Mesenchymal stem cell (in vitro differentiated cells and primary cell): Measurements from ENCODE around the gene NOC4L.

ENCODE experiments used
- DNase-seq: peaks from one replicate; pipeline ENCODE4 v3.0.0-alpha.2; 2013
- H2AFZ ChIP-seq: one replicate; pipeline ENCODE4 v1.6.1; 2013; ENCODE audit warnings: low read depth, mild to moderate bottlenecking, control low read depth, inconsistent platforms, low read length, moderate library complexity
- H2AK5ac ChIP-seq: 2 replicates; pipeline ENCODE4 v1.6.1; 2013; ENCODE audit warnings: low read length, moderate library complexity, mild to moderate bottlenecking, inconsistent platforms; ENCODE audit not compliant: severe bottlenecking
- H2BK120ac ChIP-seq: one replicate; pipeline ENCODE4 v1.6.1; 2013; ENCODE audit warnings: low read depth, mild to moderate bottlenecking, inconsistent platforms, low read length, moderate library complexity
- H2BK12ac ChIP-seq, 2 experiments: one replicate each; pipeline ENCODE4 v1.6.1; 2013; ENCODE audit warnings: inconsistent platforms in 2 of 2, low read length in 2 of 2, mild to moderate bottlenecking in 2 of 2, moderate library complexity in 2 of 2, control low read depth in 1 of 2
- H2BK15ac ChIP-seq: one replicate; pipeline ENCODE4 v1.6.1; 2013; ENCODE audit warnings: mild to moderate bottlenecking, low read depth, inconsistent platforms; ENCODE audit not compliant: poor library complexity, severe bottlenecking
- H2BK5ac ChIP-seq: 2 replicates; pipeline ENCODE4 v1.6.1; 2013; ENCODE audit warnings: low read depth, mild to moderate bottlenecking, low read length, control low read depth, inconsistent platforms; ENCODE audit not compliant: poor library complexity, severe bottlenecking
- H3K14ac ChIP-seq, 2 experiments: one replicate each; pipeline ENCODE4 v1.6.1; 2013; ENCODE audit warnings: inconsistent platforms in 2 of 2, low read length in 2 of 2, control low read depth in 1 of 2, mild to moderate bottlenecking in 1 of 2, moderate library complexity in 1 of 2
- H3K18ac ChIP-seq, 2 experiments: one replicate each; pipeline ENCODE4 v1.6.1; 2013; ENCODE audit warnings: inconsistent platforms in 2 of 2, low read length in 2 of 2, control low read depth in 1 of 2, low read depth in 1 of 2, mild to moderate bottlenecking in 1 of 2
- H3K23ac ChIP-seq, 2 experiments: one replicate each; pipeline ENCODE4 v1.6.1; 2013; ENCODE audit warnings: inconsistent platforms in 2 of 2, low read length in 2 of 2, mild to moderate bottlenecking in 2 of 2, moderate library complexity in 2 of 2, control low read depth in 1 of 2
- H3K27ac ChIP-seq: 2 replicates; pipeline ENCODE4 v1.5.1; 2013; ENCODE audit warnings: mild to moderate bottlenecking, moderate library complexity, low read length, control low read depth, inconsistent platforms; ENCODE audit not compliant: poor library complexity, severe bottlenecking
- H3K27me3 ChIP-seq, 2 experiments: 2 replicates each; pipeline versions ENCODE4 v1.6.1 to v1.7.0; 2013; ENCODE audit warnings: low read length in 2 of 2, mild to moderate bottlenecking in 2 of 2, moderate library complexity in 2 of 2, control low read depth in 1 of 2, inconsistent platforms in 1 of 2; ENCODE audit not compliant: control insufficient read depth in 1 of 2, insufficient read depth in 1 of 2
- H3K36me3 ChIP-seq, 2 experiments: 2 replicates each; pipeline versions ENCODE4 v1.6.1 to v1.7.0; 2013; ENCODE audit warnings: low read length in 2 of 2, control low read depth in 1 of 2, inconsistent platforms in 1 of 2, low read depth in 1 of 2, mild to moderate bottlenecking in 1 of 2; ENCODE audit not compliant: insufficient read depth in 2 of 2, control insufficient read depth in 1 of 2
- H3K4ac ChIP-seq, 2 experiments: one replicate each; pipeline ENCODE4 v1.6.1; 2013; ENCODE audit warnings: inconsistent platforms in 2 of 2, low read length in 2 of 2, mild to moderate bottlenecking in 2 of 2, moderate library complexity in 2 of 2, control low read depth in 1 of 2, low read depth in 1 of 2
- H3K4me1 ChIP-seq: 2 replicates; pipeline ENCODE4 v1.6.1; 2013; ENCODE audit warnings: low read depth, low read length, control low read depth; ENCODE audit not compliant: control insufficient read depth, insufficient read depth
- H3K4me2 ChIP-seq: 2 replicates; pipeline ENCODE4 v1.6.1; 2013; ENCODE audit warnings: low read length, mild to moderate bottlenecking, inconsistent platforms; ENCODE audit not compliant: poor library complexity, severe bottlenecking
- H3K4me3 ChIP-seq, 2 experiments: 2 replicates each; pipeline versions ENCODE4 v1.5.1 to v1.7.0; 2013; ENCODE audit warnings: low read length in 2 of 2, mild to moderate bottlenecking in 2 of 2, control low read depth in 1 of 2, low read depth in 1 of 2; ENCODE audit not compliant: insufficient read depth in 1 of 2
- H3K79me1 ChIP-seq: replicated peaks from 2 replicates; pipeline ENCODE4 v1.6.1; 2013; ENCODE audit warnings: mild to moderate bottlenecking, control low read depth, low read length, inconsistent platforms; ENCODE audit not compliant: poor library complexity, severe bottlenecking
- H3K9ac ChIP-seq: 2 replicates; pipeline ENCODE4 v1.7.0; 2013; ENCODE audit warnings: mild to moderate bottlenecking, low read length, moderate library complexity
- H3K9me3 ChIP-seq: 2 replicates; pipeline ENCODE4 v1.7.0; 2013; ENCODE audit warnings: mild to moderate bottlenecking, low read length; ENCODE audit not compliant: control insufficient read depth
- H4K8ac ChIP-seq: one replicate; pipeline ENCODE4 v1.6.1; 2013; ENCODE audit warnings: inconsistent platforms, mild to moderate bottlenecking, low read length, moderate library complexity
- H4K91ac ChIP-seq: one replicate; pipeline ENCODE4 v1.6.1; 2013; ENCODE audit warnings: mild to moderate bottlenecking, low read length, inconsistent platforms
- WGBS: methylation state at CpG from one replicate; pipeline ENCODE4 v1.1.7; 2013; ENCODE audit warnings: mixed read lengths; 5-methylcytosine and 5-hydroxymethylcytosine counted together

NOC4L gene

DNA sequence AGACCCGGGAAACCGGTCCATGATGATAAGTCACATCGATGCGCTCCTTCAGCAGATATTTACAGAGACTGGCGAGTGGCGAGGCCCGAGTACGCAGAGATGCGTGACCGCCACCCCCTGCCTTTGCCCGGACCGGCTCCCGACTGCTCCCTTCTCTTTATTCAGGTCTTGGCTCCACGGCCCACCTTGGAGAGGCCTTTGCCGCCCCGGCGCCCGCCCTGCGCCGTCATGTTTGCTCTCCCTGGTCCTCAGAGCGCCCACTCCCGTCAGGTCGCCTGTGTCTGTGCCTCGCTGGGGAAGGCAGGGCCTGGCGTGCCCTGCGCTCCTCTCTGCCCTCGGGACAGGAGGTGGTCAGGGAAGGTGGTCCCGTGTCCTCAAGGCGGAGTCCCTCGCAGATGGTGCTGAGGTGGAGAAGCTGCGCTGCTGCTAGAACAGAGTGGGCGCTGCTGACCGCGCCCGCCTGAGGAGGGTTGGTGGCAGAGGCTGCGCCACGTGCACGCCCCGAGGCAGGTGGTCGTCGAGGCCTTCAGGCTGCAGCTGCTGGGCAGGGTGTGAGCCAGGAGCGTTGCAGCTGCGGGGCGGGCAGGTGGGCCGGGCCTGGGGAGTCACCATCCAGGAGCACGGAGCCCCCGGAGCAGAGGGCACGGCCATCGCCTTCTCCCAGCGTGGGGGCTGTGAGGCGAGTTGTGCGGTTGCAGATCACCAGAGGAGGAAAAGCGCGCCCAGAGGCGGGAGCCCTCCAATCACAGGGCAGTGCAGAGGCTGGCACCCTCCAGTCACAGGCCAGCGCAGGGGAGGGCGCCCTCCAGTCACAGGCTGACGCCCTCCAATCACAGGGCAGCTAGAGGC lies 27.3 kb upstream of the NOC4L start:
- Histone ChIP-seq H2BK15ac (no peak overlapping the region), H3K27ac (no peak overlapping the region), H3K9me3 (no peaks in the 10 kb centered on the region), H4K8ac (no peak overlapping the region), H3K9ac (no peak overlapping the region), H3K4ac (no peak overlapping the region), H2BK120ac (no peak overlapping the region), H2AFZ (no peak overlapping the region), H3K79me1 (peaks cover 16% of the 10 kb centered on the region), H2BK12ac (no peak overlapping the region), H4K91ac (no peak overlapping the region), H2AK5ac (no peak overlapping the region), H3K36me3 (peaks cover 63 to 81% of the 10 kb centered on the region in 2 experiments), H3K27me3 (no peaks in the 10 kb centered on the region), H3K18ac (no peak overlapping the region), H3K23ac (no peak overlapping the region), H3K4me2 (no peak overlapping the region), H3K4me3 (no peak overlapping the region), H2BK5ac (no peak overlapping the region), H3K14ac (no peak overlapping the region), H3K4me1 (no peaks in the 10 kb centered on the region)
- WGBS = 98% methylated on average over 55 of the region's 58 CpGs
- DNase-seq = no peak

DNA sequence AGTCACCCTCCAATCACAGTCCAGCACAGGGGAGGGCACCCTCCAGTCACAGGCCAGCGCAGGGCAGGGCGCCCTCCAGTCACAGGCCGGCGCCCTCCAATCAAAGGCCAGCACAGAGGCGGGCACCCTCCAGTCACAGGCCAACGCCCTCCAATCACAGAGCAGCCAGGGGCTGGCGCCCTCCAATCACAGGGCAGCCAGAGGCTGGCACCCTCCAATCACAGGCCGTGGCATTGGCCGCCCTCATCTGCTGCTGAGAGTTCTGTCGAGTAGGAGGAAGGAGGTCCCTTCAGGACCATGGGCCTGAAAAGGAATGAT lies 26.7 kb upstream of the NOC4L start:
- H3K27me3 ChIP-seq = no peaks in the 10 kb centered on the region
- H3K4me3 ChIP-seq = no peak overlapping the region
- no peak overlapping the region for H3K9ac ChIP-seq
- no peak overlapping the region for H4K91ac ChIP-seq
- WGBS = 95% methylated on average over 10 of the region's 10 CpGs
- no peak overlapping the region for H3K18ac ChIP-seq
- H2BK12ac ChIP-seq = no peak overlapping the region
- H2AK5ac ChIP-seq = no peak overlapping the region
- H2BK5ac ChIP-seq = no peak overlapping the region
- H2BK120ac ChIP-seq = no peak overlapping the region
- H3K23ac ChIP-seq = no peak overlapping the region
- peaks cover 67 to 85% of the 10 kb centered on the region in 2 experiments for H3K36me3 ChIP-seq
- no peak overlapping the region for H3K14ac ChIP-seq
- no peak overlapping the region for H3K4ac ChIP-seq
- peak; percentile 1 for DNase-seq
- H4K8ac ChIP-seq = no peak overlapping the region
- no peak overlapping the region for H2AFZ ChIP-seq
- H3K27ac ChIP-seq = no peak overlapping the region
- peaks cover 16% of the 10 kb centered on the region for H3K79me1 ChIP-seq
- H2BK15ac ChIP-seq = no peak overlapping the region
- no peaks in the 10 kb centered on the region for H3K4me1 ChIP-seq
- no peaks in the 10 kb centered on the region for H3K9me3 ChIP-seq
- H3K4me2 ChIP-seq = no peak overlapping the region

DNA sequence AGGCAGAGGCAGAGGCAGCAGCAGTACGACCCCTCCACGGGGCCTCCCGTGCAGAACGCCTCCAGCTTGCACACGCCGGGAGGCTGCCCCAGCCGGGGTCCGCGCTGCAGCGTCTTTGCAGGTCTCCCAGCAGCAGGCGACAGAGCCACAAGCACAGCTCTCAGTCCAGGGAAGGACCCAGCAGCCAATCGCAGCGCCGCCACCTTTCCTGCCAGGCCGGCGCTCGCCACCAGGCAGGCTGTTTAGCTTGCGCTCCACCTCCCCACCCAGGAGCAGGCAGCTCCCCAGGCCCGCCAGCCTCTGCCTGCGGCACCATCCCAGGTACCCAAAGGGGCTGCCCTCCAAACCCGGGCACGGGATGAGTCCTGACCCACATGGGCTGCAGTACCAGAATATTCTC lies 25.4 kb upstream of the NOC4L start:
- H3K4ac ChIP-seq = no peak overlapping the region
- H3K4me3 ChIP-seq = no peak overlapping the region
- H3K18ac ChIP-seq = no peak overlapping the region
- WGBS = 97% methylated on average over 22 of the region's 22 CpGs
- no peak overlapping the region for H2BK12ac ChIP-seq
- no peak overlapping the region for H2AFZ ChIP-seq
- no peaks in the 10 kb centered on the region for H3K27me3 ChIP-seq
- H3K9me3 ChIP-seq = no peaks in the 10 kb centered on the region
- H3K9ac ChIP-seq = no peak overlapping the region
- H3K36me3 ChIP-seq = peaks cover 64 to 86% of the 10 kb centered on the region in 2 experiments
- no peak overlapping the region for H2BK15ac ChIP-seq
- H2BK5ac ChIP-seq = no peak overlapping the region
- H2AK5ac ChIP-seq = no peak overlapping the region
- DNase-seq = no peak
- H3K79me1 ChIP-seq = peaks cover 15% of the 10 kb centered on the region
- no peak overlapping the region for H4K8ac ChIP-seq
- no peak overlapping the region for H3K4me2 ChIP-seq
- no peak overlapping the region for H2BK120ac ChIP-seq
- H3K27ac ChIP-seq = no peak overlapping the region
- no peak overlapping the region for H3K14ac ChIP-seq
- H3K4me1 ChIP-seq = no peaks in the 10 kb centered on the region
- H4K91ac ChIP-seq = no peak overlapping the region
- H3K23ac ChIP-seq = no peak overlapping the region

DNA sequence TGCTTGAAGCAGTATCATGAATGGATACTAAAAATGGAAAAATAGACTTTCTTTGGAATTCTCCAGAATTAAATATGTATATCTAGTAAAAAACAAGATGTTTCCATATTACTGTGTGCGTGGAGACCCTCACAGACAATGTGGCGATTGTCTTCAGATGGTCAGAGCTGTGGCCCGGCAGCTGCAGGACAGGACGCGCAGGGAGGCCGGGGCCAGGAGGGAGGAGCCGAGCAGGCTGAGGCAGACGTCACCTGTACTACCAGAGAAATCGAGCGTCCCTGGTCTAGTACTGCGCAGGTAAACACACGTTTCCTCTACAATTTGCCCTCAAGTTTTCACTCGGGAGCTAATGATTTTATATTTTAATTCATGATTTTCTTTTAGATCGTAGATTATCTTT lies 23.0 kb upstream of the NOC4L start:
- H4K91ac ChIP-seq = no peak overlapping the region
- no peak overlapping the region for H2BK120ac ChIP-seq
- H3K4me2 ChIP-seq = no peak overlapping the region
- H2AFZ ChIP-seq = no peak overlapping the region
- H2AK5ac ChIP-seq = no peak overlapping the region
- no peak overlapping the region for H3K9ac ChIP-seq
- H3K9me3 ChIP-seq = no peaks in the 10 kb centered on the region
- H2BK5ac ChIP-seq = no peak overlapping the region
- H3K4me1 ChIP-seq = no peaks in the 10 kb centered on the region
- H3K4me3 ChIP-seq = no peak overlapping the region
- H3K23ac ChIP-seq = no peak overlapping the region
- no peak overlapping the region for H3K4ac ChIP-seq
- peaks cover 17% of the 10 kb centered on the region for H3K79me1 ChIP-seq
- no peak overlapping the region for H3K18ac ChIP-seq
- H4K8ac ChIP-seq = no peak overlapping the region
- H3K36me3 ChIP-seq = peaks cover 67 to 86% of the 10 kb centered on the region in 2 experiments
- H3K14ac ChIP-seq = no peak overlapping the region
- H3K27me3 ChIP-seq = no peaks in the 10 kb centered on the region
- 97% methylated on average over 10 of the region's 14 CpGs for WGBS
- no peak overlapping the region for H3K27ac ChIP-seq
- DNase-seq = no peak
- no peak overlapping the region for H2BK15ac ChIP-seq
- H2BK12ac ChIP-seq = no peak overlapping the region
